SU-DHL-6 (cell line): Measurements from ENCODE around the gene DCAF4.

Experiments
- EZH2phosphoT487 ChIP-seq: fragments of 200-600 bp; sonication (generic), shearing (Covaris generic); conservative IDR thresholded peaks from 2 replicates; pipeline ENCODE4 v1.6.1; 2018; ENCODE audit warnings: mild to moderate bottlenecking, antibody characterized with exemption, low read length, moderate library complexity, mixed read lengths
- TF ChIP-seq, protein P1 (sequence below): fragments of 200-600 bp; sonication (generic); IDR thresholded peaks from one replicate; pipeline ENCODE4 v1.5.1; 2017; ENCODE audit warnings: antibody characterized with exemption, mild to moderate bottlenecking, low read length, moderate library complexity; ENCODE audit not compliant: insufficient read depth, poor library complexity, severe bottlenecking

DNA sequence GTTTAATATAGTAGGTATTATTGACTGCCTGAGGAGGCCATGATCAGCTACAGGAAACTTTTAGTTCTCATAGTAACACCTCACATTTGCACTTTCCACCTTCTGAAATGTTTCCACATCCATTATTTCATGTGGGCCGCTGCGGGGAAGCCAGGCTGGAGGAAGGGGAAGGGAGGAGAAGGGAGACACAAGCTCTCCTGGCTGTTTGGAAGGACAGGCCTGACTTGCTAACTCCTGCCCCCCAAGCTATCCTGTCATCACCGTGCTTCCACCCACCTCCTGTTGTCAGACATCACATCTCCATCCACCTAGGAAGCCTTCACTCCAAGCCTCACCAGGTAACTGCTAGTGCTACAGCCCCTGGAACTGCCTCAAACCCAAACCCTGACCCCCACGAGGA, 41.9 kb upstream of the DCAF4 start:
- TF ChIP-seq, protein P1, sequence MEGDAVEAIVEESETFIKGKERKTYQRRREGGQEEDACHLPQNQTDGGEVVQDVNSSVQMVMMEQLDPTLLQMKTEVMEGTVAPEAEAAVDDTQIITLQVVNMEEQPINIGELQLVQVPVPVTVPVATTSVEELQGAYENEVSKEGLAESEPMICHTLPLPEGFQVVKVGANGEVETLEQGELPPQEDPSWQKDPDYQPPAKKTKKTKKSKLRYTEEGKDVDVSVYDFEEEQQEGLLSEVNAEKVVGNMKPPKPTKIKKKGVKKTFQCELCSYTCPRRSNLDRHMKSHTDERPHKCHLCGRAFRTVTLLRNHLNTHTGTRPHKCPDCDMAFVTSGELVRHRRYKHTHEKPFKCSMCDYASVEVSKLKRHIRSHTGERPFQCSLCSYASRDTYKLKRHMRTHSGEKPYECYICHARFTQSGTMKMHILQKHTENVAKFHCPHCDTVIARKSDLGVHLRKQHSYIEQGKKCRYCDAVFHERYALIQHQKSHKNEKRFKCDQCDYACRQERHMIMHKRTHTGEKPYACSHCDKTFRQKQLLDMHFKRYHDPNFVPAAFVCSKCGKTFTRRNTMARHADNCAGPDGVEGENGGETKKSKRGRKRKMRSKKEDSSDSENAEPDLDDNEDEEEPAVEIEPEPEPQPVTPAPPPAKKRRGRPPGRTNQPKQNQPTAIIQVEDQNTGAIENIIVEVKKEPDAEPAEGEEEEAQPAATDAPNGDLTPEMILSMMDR = no peak
- no peak for TF ChIP-seq EZH2phosphoT487
